ENCODE measurements around the gene INTS4. TPM values are rescaled to one million over a fixed set of nuclear protein-coding genes. Genes with fewer than 3 reads are reported as not detected.

The INTS4 gene
- total and polyA plus RNA-seq, 2 of the 8 experiments (the other 6 are each of a cell fraction or from before 2014, with no cell fraction given) = 27.0 to 31.3 TPM

GRCh38 chr11:77967753-77968152, 26.7 kb downstream of the INTS4 start:
- no peaks in the 10 kb centered on the region for H3K9me3 ChIP-seq (ENCODE audit: insufficient read depth in 2 of 2, low read depth in 1 of 2, low read length in 1 of 2)
- no peaks in the 10 kb centered on the region for H3K36me3 ChIP-seq (ENCODE audit: control insufficient read depth in 2 of 4, insufficient read depth in 4 of 4, low read length in 3 of 4)
- H3K4me3 ChIP-seq (ENCODE audit: extremely low read depth in 1 of 4, insufficient read depth in 2 of 4, low read depth in 3 of 4, low read length in 4 of 4) = no peak overlapping the region
- no peaks in the 10 kb centered on the region for H4K20me1 ChIP-seq (replicated peaks in 1 of 2; ENCODE audit: control insufficient read depth in 1 of 2, insufficient read depth in 2 of 2, low read length in 2 of 2)
- H3K27me3 ChIP-seq (replicated peaks in 1 of 4; ENCODE audit: control insufficient read depth in 3 of 4, extremely low read depth in 1 of 4, insufficient read depth in 3 of 4, low read length in 3 of 4) = no peaks in the 10 kb centered on the region
- H4K91ac ChIP-seq (replicated peaks; ENCODE audit: insufficient read length, low read length) = no peak overlapping the region
- no peaks in the 10 kb centered on the region for H3K79me1 ChIP-seq (ENCODE audit: low read depth, low read length)
- H2AK5ac ChIP-seq (ENCODE audit: low read depth, low read length) = no peak overlapping the region
- no peak overlapping the region for H3K14ac ChIP-seq (ENCODE audit: insufficient read length)
- ChIA-PET CTCF (ENCODE audit: partially characterized antibody) (no interaction called here), POLR2A (ENCODE audit: partially characterized antibody) (no interaction called here)
- no peak overlapping the region for H3K9ac ChIP-seq (replicated peaks in 1 of 4; ENCODE audit: extremely low read depth in 1 of 4, low read depth in 3 of 4, low read length in 3 of 4)
- no peak overlapping the region for H3K56ac ChIP-seq (replicated peaks; ENCODE audit: insufficient read length, low read depth, low read length)
- TF ChIP-seq PHF8 (conservative IDR thresholded peaks at IDR 0.05; ENCODE audit: low read depth, low read length) = no peak
- TF ChIP-seq CEBPB (IDR thresholded peaks at IDR 0.05; ENCODE audit: low read depth, low read length) = no peak
- TF ChIP-seq HDAC6 (IDR thresholded peaks at IDR 0.05; ENCODE audit: low read depth, low read length) = no peak
- no peak for TF ChIP-seq RXRA (IDR thresholded peaks at IDR 0.05; ENCODE audit: insufficient read depth, low read depth, low read length)
- TF ChIP-seq KDM5A (IDR thresholded peaks at IDR 0.05; ENCODE audit: low read length) = no peak
- TF ChIP-seq SP1 (IDR thresholded peaks at IDR 0.05; ENCODE audit: low read depth, low read length) = no peak
- TF ChIP-seq GTF2F1 (IDR thresholded peaks at IDR 0.05; ENCODE audit: borderline replicate concordance, low read depth, low read length) = no peak
- TF ChIP-seq JUN (IDR thresholded peaks at IDR 0.05; ENCODE audit: low read depth, low read length) = no peak
- no peak for TF ChIP-seq KDM1A (IDR thresholded peaks at IDR 0.05; ENCODE audit: borderline replicate concordance, low read length)
- no peak for TF ChIP-seq SAP30 (IDR thresholded peaks at IDR 0.05; ENCODE audit: insufficient read depth, insufficient replicate concordance, low read length)
- TF ChIP-seq CBX8 (IDR thresholded peaks at IDR 0.05; ENCODE audit: borderline replicate concordance, low read depth, low read length) = no peak
- TF ChIP-seq POLR2A (IDR thresholded peaks at IDR 0.05; ENCODE audit: control extremely low read depth in 1 of 2, low read depth in 2 of 2, low read length in 2 of 2) = no peak
- TF ChIP-seq SIX5 (IDR thresholded peaks at IDR 0.05; ENCODE audit: low read depth, low read length) = no peak
- no peak for TF ChIP-seq SRF (IDR thresholded peaks at IDR 0.05; ENCODE audit: low read depth, low read length)
- TF ChIP-seq ASH2L (IDR thresholded peaks at IDR 0.05; ENCODE audit: low read length) = no peak
- FAIRE-seq (no peak), DNase-seq (ENCODE audit: low read depth in 1 of 2, low spot score in 2 of 2) (no peak)
- H3K23ac ChIP-seq (ENCODE audit: insufficient read length) = no peak overlapping the region
- H4K5ac ChIP-seq (ENCODE audit: insufficient read length, low read depth, low read length) = no peak overlapping the region
- no peak overlapping the region for H3K27ac ChIP-seq (ENCODE audit: low read depth, low read length)
- H3K23me2 ChIP-seq (ENCODE audit: low read depth, low read length) = 0 out of 2 replicates have a peak, but pooled peaks cover 1% of the 10 kb centered on the region
- H2BK5ac ChIP-seq (ENCODE audit: low read depth, low read length) = no peak overlapping the region
- no peak overlapping the region for H2BK12ac ChIP-seq (ENCODE audit: low read depth, low read length)
- H3K4ac ChIP-seq (replicated peaks; ENCODE audit: insufficient read length, low read depth, low read length) = no peak overlapping the region
- no peak overlapping the region for H2BK15ac ChIP-seq (ENCODE audit: low read length)
- no peaks in the 10 kb centered on the region for H3K79me2 ChIP-seq (ENCODE audit: control insufficient read depth in 1 of 2, insufficient read depth in 2 of 2, low read length in 2 of 2)
- H3K18ac ChIP-seq (ENCODE audit: extremely low read depth, low read length) = no peak overlapping the region
- no peak overlapping the region for H3K4me2 ChIP-seq (ENCODE audit: insufficient read depth in 1 of 2, low read depth in 2 of 2, low read length in 2 of 2)
- no peaks in the 10 kb centered on the region for H3K4me1 ChIP-seq (replicated peaks in 1 of 4; ENCODE audit: control insufficient read depth in 3 of 4, insufficient read depth in 4 of 4, low read length in 3 of 4)
- H2BK120ac ChIP-seq (replicated peaks; ENCODE audit: low read depth, low read length) = no peak overlapping the region
- no peak overlapping the region for H2BK20ac ChIP-seq (ENCODE audit: low read length)
- H2AFZ ChIP-seq (ENCODE audit: low read length) = no peak overlapping the region
- H4K8ac ChIP-seq (ENCODE audit: extremely low read depth, insufficient read depth, low read length) = no peak overlapping the region
